GM18907 (cell line): Measurements from ENCODE around the gene ZNF407.
"Not testable (repeated sequence)": the region's sequence is repeated elsewhere in the genome, so short reads cannot be mapped to it uniquely, and the experiment has no call there.

Experiments
- ATAC-seq: cut with Tn5 transposase; IDR thresholded peaks from one replicate; pipeline ENCODE4 v1.9.1; 2021; ENCODE audit warnings: mild to moderate bottlenecking, moderate library complexity; ENCODE audit not compliant: unreplicated experiment

ZNF407 gene, protein sequence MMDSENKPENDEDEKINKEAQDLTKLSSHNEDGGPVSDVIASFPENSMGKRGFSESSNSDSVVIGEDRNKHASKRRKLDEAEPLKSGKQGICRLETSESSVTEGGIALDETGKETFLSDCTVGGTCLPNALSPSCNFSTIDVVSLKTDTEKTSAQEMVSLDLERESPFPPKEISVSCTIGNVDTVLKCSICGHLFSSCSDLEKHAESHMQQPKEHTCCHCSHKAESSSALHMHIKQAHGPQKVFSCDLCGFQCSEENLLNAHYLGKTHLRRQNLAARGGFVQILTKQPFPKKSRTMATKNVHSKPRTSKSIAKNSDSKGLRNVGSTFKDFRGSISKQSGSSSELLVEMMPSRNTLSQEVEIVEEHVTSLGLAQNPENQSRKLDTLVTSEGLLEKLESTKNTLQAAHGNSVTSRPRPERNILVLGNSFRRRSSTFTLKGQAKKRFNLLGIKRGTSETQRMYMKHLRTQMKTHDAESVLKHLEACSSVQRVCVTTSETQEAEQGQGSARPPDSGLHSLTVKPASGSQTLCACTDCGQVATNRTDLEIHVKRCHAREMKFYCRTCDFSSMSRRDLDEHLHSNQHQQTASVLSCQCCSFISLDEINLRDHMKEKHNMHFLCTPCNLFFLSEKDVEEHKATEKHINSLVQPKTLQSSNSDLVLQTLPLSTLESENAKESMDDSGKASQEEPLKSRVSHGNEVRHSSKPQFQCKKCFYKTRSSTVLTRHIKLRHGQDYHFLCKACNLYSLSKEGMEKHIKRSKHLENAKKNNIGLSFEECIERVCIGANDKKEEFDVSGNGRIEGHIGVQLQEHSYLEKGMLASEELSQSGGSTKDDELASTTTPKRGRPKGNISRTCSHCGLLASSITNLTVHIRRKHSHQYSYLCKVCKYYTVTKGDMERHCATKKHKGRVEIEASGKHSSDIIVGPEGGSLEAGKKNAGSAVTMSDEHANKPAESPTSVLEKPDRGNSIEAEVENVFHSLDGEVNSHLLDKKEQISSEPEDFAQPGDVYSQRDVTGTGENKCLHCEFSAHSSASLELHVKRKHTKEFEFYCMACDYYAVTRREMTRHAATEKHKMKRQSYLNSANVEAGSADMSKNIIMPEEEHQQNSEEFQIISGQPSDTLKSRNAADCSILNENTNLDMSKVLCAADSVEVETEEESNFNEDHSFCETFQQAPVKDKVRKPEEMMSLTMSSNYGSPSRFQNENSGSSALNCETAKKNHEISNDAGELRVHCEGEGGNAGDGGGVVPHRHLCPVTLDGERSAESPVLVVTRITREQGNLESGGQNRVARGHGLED (N-terminal part only)

GRCh38 chr18:74597662-74598349 is at the start of gene ZNF407:
Gene ZNF407, plus strand, starts transcription at chr18:74597870. Its CDS starts 33,150 bp downstream, at chr18:74631020.
- ATAC-seq, result peak; percentile 85

DNA sequence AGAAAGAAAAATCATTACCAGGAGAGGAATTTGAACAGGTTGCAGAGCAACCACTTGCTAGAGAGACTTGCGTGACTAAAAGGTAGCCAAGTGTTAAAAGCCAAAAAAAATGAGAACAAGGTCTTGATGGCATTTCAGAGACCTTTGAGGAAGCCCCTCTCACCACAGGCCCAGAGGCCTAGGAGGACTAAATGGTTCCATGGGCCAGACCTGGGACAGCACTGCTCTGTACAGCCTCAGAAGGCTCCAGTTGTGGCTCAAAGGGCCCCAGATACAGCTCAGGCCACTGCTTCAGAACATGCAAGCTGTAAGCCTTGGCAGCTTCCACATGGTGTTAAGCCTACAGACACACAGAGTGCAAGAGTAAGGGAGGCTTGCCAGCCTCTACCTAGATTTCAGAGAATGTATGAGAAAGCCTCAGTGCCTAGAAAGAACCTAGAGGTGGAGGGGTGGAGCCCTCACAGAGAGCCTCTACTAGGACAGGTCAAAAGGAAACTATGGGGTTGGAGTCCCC is 48.0 kb upstream of the ZNF407 start:
- ATAC-seq, result no peak

GRCh38 chr18:74550886-74551285 is 46.8 kb upstream of the ZNF407 start:
- ATAC-seq, result no peak

DNA sequence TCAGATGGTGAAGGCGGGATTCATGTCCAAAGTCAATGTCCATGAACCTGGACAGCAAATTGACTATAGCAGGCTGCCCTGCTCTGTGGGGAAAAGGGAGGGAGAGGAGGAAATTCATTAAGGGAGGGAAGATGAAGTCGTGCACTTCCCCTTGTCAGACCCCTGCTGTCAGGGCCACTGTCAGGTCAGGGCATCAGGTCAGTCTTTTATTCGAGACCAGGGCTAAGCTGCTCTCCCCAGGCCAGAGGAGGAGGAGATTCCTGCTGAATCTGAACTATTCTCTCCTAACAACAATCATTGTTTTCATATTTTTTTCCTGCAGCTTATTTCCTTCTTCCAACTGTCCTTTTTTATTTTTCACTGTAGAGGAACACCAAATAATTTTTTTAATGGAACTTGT is 46.2 kb upstream of the ZNF407 start:
- no peak for ATAC-seq

DNA sequence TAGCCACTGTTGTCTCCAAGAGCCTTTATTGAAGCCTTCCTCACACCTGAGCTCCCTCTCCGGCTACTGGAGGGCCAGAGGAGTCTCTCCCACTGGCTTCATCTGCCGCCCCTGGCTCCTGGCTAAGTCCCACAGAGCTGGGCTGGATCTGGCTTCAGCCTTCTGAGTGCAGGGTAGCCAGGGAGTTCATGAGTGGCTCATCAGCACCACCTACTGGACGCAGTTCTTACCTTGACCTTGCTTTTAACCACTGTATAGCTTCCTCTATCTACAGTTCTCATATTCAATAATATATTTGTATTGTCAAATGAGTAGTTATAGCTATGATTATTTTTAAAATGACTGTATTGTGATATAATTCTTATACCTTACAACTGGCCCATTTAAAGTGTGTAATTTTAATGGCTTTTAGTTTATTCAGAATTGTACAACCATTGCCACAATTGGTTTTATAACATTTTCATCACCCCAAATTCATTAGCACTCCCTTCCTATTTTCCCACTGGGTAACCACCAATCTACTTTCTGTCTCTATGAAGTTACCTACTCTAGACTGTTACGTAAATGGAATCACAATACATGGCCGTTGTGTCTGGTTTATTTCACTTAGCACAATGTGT is 45.6 kb upstream of the ZNF407 start:
- peak; percentile 99 for ATAC-seq

DNA sequence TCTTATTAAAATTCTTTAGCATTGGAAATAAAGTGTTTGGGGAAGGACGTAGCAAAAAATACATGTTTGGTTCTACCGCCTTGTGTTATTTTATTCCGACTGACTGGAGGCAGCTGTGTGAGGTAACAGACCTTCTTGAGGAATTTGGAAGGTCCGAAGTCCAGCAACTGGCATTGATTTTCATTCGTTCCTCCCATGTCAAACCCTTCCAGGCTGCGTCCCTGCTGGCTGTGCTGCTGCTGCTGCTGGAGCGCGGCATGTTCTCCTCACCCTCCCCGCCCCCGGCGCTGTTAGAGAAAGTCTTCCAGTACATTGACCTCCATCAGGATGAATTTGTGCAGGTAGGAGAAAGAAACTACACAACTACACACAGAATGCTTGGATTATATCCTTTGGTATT is 41.5 kb upstream of the ZNF407 start:
- no peak for ATAC-seq

DNA sequence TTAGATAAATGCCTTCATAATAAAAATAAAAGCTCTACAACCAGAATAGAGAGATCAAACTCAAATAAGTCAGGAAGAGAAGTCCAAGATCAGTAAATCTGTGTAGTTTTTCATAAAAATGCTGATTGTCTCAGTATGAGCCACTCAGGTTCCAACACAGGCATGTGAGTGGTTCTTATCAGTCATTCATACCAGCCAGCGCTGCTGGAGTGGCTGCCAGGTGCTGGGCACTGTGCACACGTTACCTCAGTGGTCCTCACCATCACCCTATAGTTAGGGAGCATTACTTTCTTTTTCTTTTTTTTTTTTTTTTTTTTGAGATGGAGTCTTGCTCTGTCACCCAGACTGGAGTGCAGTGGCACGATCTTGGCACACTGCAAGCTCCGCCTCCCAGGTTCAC is 39.6 kb upstream of the ZNF407 start:
- no peak for ATAC-seq

GRCh38 chr18:74562131-74562730 is 35.4 kb upstream of the ZNF407 start:
- ATAC-seq, result no peak

DNA sequence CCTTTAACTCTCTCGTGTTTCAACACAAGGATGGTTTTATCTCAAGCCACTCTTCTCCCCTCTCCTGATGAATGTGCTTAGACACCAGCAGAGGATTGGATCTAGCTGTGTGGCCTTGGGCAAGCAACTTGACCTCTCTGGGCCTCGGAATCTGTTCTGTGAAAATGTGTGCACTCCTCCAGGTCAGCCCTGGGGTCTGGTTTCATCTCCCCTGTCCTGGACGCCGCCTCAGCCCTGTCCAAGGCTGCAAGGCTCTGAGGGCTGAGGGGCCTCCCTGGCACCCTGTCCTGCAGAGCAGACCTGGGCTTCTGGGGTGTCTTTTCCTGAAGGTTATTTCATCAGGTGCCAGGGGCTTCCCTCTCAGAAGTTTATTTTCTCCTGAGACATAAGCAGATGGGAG is 34.9 kb upstream of the ZNF407 start:
- no peak for ATAC-seq

- no peak for ATAC-seq
Observed at GRCh38 chr18:74563999-74564398, 33.7 kb upstream of the ZNF407 start.

DNA sequence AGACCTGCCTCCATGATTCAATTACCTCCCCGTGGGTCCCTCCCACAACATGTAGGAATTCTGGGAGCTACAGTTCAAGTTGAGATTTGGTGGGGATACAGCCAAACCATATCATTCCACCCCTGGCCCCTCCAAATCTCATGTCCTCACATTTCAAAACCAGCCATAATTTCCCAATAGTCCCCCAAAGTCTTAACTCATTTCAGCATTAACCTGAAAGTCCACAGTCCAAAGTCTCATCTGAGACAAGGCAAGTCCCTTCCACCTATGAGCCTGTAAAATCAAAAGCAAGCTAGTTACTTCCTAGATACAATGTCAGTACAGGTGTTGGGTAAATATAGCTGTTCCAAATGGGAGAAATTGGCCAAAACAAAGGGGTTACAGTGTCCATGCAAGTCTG is 32.5 kb upstream of the ZNF407 start:
- not testable (repeated sequence) for ATAC-seq

- not testable (repeated sequence) for ATAC-seq
Observed at GRCh38 chr18:74565993-74566392, 31.7 kb upstream of the ZNF407 start.

- ATAC-seq, result no peak
Observed at GRCh38 chr18:74567822-74568221, 29.8 kb upstream of the ZNF407 start.

GRCh38 chr18:74569401-74569800 is 28.3 kb upstream of the ZNF407 start:
- ATAC-seq, result no peak

- no peak for ATAC-seq
Observed at GRCh38 chr18:74570266-74570665, 27.4 kb upstream of the ZNF407 start.

- ATAC-seq, result no peak
Observed at GRCh38 chr18:74571895-74572680, 25.6 kb upstream of the ZNF407 start.

DNA sequence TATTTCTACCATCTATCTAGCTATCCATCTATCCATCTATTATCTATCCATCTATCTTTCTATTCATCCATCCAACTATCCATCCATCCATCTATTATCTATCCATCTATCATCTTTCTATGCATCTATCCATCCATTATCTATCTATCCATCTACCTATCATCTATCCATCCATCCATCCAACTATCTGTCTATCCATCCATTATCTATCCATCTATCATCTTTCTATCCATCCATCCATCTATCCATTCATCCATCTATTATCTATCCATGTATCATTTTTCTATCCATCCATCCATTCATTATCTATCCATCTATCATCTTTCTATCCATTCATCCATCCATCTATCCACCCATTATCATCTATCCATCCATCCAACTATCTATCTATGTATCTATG is 24.6 kb upstream of the ZNF407 start:
- ATAC-seq, result no peak

- ATAC-seq, result no peak
Observed at GRCh38 chr18:74574916-74575315, 22.8 kb upstream of the ZNF407 start.

DNA sequence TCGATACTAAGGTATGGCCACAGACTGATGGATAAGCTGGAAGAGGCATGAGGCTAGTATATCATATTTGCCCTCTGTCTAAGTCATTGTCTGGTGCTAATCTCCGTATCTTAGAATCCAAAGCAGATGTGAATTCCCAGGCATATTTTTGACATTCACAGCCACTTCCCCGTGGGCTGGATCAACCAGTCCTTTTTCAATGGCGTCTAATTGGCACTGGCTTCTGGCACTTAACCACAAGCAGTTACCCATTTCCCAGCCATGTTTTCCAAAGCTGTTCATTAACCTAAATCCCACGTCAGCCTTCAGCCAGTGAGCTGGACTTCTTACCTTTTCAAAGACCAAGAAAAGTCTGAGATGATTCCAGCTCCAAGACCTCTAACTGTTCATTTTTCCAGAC is 20.7 kb upstream of the ZNF407 start:
- no peak for ATAC-seq
